Fibroblast of the aortic adventitia (primary cell): ENCODE data around the gene STT3B. TPM values are rescaled to one million over a fixed set of nuclear protein-coding genes. Genes with fewer than 3 reads are reported as not detected.

Source experiments
- DNase-seq: peaks from one replicate; pipeline ENCODE4 v3.0.0-alpha.2; 2010; ENCODE audit warnings: low read depth
- H3K4me3 ChIP-seq: 2 replicates; pipeline ENCODE4 v1.5.1; 2011; ENCODE audit warnings: low read depth, mild to moderate bottlenecking, control low read depth, low read length, moderate library complexity
- CTCF ChIP-seq: IDR thresholded peaks from 2 replicates; pipeline ENCODE4 v1.5.1; 2011; ENCODE audit warnings: mild to moderate bottlenecking, low read length, control low read depth, inconsistent platforms; ENCODE audit not compliant: insufficient read depth
- total RNA-seq: library from RNA; depleted of rRNA; stranded (reverse); fragments of >200 nt; gene quantifications from 2 replicates; pipeline ENCODE4 v1.2.3, GENCODE V29; 2012; ENCODE audit warnings: low replicate concordance

Gene STT3B
- total RNA-seq, 1 donor = 151 TPM

GRCh38 chr3:31572236-31573004 is 39.7 kb downstream of the STT3B start:
- H3K4me3 ChIP-seq = no peak overlapping the region
- no peak for TF ChIP-seq CTCF
- peak; percentile 26 for DNase-seq

GRCh38 chr3:31573036-31573779 is 40.5 kb downstream of the STT3B start:
- TF ChIP-seq CTCF = no peak
- DNase-seq = no peak
- H3K4me3 ChIP-seq = no peak overlapping the region

GRCh38 chr3:31575448-31575847 is 42.7 kb downstream of the STT3B start:
- H3K4me3 ChIP-seq = no peak overlapping the region
- DNase-seq = no peak
- TF ChIP-seq CTCF = no peak

GRCh38 chr3:31576521-31576920 is 43.8 kb downstream of the STT3B start:
- no peak for TF ChIP-seq CTCF
- no peak for DNase-seq
- no peak overlapping the region for H3K4me3 ChIP-seq

GRCh38 chr3:31577232-31577631 is 44.5 kb downstream of the STT3B start:
- DNase-seq = no peak
- no peak for TF ChIP-seq CTCF
- H3K4me3 ChIP-seq = no peak overlapping the region

- no peak overlapping the region for H3K4me3 ChIP-seq
- TF ChIP-seq CTCF = no peak
- no peak for DNase-seq
These were observed 47.1 kb downstream of the STT3B start for GRCh38 chr3:31579828-31580227.

GRCh38 chr3:31580645-31581044 is 47.9 kb downstream of the STT3B start:
- no peak for TF ChIP-seq CTCF
- DNase-seq = no peak
- no peak overlapping the region for H3K4me3 ChIP-seq
